GM08714 (cell line): ENCODE data around the gene STAU1.

ENCODE experiments used
- H3K4me3 ChIP-seq: fragments of 200-500 bp; sonication (Bioruptor generic); 2 replicates; pipeline ENCODE4 v1.5.1; 2014; ENCODE audit warnings: mild to moderate bottlenecking, low read length, inconsistent platforms
- ZNF274 ChIP-seq: IDR thresholded peaks from 2 replicates; pipeline ENCODE4 v1.6.1; 2012; ENCODE audit warnings: mild to moderate bottlenecking, low read depth, low read length

Gene STAU1, protein sequence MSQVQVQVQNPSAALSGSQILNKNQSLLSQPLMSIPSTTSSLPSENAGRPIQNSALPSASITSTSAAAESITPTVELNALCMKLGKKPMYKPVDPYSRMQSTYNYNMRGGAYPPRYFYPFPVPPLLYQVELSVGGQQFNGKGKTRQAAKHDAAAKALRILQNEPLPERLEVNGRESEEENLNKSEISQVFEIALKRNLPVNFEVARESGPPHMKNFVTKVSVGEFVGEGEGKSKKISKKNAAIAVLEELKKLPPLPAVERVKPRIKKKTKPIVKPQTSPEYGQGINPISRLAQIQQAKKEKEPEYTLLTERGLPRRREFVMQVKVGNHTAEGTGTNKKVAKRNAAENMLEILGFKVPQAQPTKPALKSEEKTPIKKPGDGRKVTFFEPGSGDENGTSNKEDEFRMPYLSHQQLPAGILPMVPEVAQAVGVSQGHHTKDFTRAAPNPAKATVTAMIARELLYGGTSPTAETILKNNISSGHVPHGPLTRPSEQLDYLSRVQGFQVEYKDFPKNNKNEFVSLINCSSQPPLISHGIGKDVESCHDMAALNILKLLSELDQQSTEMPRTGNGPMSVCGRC

DNA sequence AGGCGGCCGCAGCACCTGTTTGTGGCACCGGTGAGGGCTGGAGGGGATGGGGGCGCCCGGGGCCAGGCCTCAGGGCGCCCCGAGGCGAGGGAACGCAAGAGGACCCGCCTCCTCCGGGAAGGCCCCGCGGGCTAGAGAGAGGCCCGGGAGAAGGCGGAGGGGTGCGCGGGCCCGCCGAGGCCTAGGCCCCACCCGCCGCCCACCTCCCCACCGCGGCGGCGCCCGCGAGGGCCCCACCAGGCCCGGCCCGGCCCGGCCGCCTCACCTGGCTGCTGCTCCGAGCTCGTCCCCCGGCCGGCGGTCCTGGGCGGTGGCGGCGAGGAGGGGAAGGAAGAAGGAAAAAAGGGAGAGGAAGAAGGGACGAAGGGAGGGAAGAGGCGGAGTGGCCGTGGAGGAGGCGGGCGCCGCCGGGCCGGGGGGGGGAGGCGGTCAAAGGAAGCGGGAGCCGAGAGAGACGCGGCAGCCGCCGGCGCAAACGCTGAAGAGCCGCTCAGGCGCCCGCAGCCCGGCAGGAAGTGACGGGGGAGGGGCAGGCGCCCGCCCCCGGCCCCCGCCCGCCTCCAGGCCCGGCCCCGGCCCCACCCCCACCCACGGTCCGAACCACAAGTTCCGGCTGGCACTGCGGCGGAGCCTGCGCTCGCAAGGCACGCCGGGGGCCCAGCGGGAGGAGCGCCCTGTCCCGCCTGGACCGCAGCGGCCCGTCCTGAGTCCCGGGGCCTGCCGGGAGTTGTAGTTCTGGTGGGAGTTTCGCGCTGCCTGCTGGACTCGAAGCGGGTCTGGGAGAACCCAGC lies at the start of gene STAU1:
TSS of gene STAU1 (minus strand) at position 484 of the 791 bp plus-strand sequence. CDS start 22,133 bp downstream, outside the sequence.
- no peak for TF ChIP-seq ZNF274
- peak within 1 kb of the TSS; percentile 100 for H3K4me3 ChIP-seq

DNA sequence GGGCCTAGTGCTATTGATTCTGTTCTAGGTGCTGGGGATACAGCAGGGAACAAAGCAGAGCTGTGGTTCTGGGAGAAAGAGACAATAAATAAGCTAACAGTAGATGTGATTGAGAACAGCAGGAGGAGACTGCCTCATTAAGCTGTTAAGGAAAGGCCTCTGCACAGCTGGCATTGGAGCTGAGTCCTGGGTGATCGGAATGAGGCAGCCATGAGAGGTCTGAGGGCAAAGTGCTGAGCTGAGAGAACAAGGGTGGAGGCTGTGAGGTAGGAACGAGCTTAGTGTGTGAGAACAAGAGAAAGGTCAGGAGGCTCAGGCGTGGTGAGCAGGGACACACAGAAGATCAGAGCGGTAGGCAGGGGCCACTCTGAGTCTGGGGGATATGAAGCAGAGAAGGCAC lies 49.4 kb upstream of the STAU1 start:
- no peak overlapping the region for H3K4me3 ChIP-seq
- no peak for TF ChIP-seq ZNF274

DNA sequence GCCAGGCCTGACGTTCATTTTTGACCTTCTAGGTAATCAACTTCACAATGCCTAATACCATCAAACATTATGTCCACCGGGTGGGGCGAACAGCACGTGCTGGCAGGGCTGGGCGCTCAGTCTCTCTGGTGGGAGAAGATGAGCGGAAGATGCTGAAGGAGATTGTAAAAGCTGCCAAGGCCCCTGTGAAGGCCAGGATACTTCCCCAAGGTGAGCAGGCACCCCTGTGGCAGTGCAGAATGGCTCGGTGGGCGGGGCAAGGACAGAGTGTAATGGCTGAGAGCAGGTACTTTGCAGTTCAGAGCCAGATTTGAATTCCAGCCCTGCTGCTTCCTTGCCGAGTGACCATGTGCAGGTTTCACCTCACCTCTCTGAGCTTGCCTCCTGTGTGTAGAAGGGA lies 48.2 kb upstream of the STAU1 start:
- H3K4me3 ChIP-seq = no peak overlapping the region
- no peak for TF ChIP-seq ZNF274

DNA sequence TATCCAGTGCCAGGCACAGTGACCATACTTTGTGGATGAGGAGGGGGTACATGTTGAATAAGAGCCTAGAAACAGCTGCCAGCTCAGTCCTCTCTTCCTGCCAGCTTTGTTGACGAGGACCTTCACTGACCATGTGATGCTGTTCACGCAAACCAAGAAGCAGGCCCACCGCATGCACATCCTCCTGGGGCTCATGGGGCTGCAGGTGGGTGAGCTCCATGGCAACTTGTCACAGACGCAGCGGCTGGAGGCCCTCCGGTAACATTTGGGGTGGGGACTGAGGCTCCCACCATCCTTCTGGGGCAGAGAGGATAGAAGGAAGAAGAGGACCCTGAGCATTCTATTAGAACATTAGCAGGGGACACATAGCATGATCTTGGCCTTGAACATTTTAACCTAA lies 46.7 kb upstream of the STAU1 start:
- no peak overlapping the region for H3K4me3 ChIP-seq
- TF ChIP-seq ZNF274 = no peak

DNA sequence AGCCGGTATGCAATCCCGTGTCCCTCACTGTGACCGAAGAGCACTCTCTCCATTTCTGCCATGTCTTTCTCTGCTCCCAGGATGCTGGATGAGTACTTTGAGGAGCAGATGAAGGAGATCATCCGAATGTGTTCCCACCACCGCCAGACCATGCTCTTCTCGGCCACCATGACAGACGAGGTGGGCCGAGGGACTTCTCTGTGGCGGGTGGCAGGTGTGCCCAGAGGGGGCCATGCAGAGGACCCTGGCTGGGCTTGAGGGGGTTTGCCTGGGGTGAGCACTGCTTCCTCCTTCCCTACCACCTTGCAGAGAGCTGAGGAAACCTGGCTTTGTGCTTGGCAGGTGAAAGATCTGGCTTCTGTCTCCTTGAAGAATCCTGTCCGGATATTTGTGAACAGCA lies 45.1 kb upstream of the STAU1 start:
- no peak for TF ChIP-seq ZNF274
- H3K4me3 ChIP-seq = no peak overlapping the region

DNA sequence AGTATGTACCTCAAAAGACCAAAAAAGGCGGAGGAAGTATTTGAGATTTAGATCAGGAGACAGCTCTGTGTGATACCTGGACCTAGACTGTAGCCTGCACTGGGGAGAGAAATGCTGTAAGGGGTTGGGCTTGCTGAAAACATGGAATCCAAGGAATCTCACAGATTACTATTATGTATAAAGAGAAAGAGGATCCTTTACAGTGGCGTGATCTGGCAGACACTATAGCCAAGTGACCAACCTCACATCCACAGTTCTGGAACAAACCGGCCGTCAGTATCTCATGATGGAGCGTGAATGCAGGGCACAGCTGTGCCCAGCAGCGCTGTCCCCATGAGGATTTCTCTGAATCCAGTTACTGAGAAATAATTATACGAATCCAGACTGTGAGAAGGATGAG lies 43.3 kb upstream of the STAU1 start:
- no peak overlapping the region for H3K4me3 ChIP-seq
- TF ChIP-seq ZNF274 = no peak

DNA sequence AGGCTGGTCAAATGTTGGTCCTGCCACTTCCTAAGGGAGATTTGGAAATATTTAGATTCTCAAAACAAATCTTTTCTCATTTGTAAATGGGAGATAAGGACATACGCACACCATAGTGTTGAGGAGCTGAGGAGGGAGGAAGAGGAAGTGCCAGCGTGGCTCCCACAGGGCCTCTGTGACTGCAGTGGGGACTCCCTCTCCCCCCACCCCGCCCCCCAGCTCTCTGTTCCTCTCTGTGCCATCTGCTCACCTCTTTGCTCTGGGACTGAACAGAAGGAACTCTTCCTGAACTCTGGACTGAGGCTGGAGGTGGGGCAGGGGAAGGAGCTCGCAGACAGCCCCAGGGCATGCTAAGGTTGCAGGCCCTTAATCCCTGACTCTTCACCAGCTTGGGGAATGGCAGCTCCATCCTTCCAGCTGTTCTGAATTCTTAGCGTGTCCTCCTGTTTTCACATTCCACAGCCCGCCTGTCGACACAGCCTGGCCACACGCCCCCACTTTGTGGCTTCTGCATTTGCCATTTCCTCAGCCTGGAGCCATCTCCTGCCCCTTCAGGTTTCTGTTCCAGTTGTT lies 42.5 kb upstream of the STAU1 start:
- no peak for TF ChIP-seq ZNF274
- H3K4me3 ChIP-seq = no peak overlapping the region

DNA sequence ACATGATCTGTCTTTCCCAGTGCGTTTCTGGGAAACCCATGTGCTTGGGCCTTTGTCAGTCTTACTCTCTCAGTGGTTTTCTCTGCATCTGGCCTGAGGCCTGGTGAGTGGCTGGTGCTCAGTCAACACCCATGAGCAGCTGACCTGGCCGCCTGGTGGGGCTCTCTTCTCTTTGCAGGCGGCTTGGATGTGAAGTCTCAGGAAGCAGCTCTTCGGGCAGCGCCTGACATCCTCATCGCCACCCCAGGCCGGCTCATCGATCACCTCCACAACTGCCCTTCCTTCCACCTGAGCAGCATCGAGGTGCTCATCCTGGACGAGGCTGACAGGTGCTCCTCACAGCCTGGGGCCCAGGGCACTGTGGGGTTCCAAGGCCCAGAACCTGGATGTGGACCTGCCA lies 41.9 kb upstream of the STAU1 start:
- TF ChIP-seq ZNF274 = no peak
- no peak overlapping the region for H3K4me3 ChIP-seq

DNA sequence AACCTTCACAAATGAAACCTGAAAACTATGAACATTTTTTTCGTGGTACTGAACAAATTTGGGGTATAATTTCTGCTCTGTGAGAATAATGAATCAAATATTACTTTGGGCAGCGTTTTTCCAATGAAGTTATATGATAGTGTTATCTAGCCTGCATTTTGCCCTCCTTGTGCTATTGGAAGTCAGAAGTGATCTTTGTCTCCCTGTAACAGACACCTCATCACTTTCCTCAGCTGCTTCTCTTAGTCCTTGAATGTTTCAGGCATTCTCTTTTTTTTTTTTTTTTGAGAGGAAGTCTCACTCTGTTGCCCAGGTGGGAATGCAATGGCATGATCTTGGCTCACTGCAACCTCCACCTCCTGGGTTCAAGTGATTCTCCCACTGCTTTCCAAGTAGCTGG lies 41.2 kb upstream of the STAU1 start:
- TF ChIP-seq ZNF274 = no peak
- H3K4me3 ChIP-seq = no peak overlapping the region

DNA sequence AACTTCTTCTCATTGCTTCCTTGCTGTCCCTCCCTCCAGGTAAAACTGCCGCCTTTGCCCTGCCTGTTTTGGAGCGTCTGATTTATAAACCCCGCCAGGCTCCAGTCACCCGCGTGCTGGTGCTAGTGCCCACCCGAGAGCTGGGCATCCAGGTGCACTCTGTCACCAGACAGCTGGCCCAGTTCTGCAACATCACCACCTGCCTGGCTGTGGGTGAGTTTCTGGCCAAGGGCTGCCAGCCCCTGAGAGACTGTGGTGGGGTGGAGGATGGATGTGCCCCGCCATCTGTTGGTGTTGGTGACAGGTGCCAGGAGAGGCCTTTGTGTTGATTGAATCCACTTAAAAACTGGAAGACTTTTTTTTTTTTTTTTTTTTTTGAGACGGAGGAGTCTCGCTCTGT lies 40.5 kb upstream of the STAU1 start:
- no peak overlapping the region for H3K4me3 ChIP-seq
- no peak for TF ChIP-seq ZNF274

DNA sequence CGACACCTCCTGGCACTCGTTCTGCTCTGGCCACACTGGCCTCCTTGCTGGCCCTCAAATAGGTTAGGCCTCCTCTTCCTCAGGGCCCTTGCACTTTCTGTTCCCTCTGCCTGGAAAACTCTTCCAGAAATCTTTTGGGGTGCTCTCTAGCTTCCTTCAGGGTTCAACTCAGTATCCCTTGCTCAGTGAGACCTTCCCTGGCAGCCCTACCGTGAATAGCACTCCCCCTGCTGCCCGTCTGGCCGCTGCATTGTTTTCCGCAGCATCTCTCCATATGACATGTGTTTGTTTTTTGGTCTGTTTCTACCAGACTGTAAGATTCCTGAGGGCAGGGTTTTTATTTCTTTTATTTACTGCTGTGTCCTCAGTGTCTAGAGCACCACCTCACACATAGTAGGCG lies 37.8 kb upstream of the STAU1 start:
- no peak overlapping the region for H3K4me3 ChIP-seq
- no peak for TF ChIP-seq ZNF274

DNA sequence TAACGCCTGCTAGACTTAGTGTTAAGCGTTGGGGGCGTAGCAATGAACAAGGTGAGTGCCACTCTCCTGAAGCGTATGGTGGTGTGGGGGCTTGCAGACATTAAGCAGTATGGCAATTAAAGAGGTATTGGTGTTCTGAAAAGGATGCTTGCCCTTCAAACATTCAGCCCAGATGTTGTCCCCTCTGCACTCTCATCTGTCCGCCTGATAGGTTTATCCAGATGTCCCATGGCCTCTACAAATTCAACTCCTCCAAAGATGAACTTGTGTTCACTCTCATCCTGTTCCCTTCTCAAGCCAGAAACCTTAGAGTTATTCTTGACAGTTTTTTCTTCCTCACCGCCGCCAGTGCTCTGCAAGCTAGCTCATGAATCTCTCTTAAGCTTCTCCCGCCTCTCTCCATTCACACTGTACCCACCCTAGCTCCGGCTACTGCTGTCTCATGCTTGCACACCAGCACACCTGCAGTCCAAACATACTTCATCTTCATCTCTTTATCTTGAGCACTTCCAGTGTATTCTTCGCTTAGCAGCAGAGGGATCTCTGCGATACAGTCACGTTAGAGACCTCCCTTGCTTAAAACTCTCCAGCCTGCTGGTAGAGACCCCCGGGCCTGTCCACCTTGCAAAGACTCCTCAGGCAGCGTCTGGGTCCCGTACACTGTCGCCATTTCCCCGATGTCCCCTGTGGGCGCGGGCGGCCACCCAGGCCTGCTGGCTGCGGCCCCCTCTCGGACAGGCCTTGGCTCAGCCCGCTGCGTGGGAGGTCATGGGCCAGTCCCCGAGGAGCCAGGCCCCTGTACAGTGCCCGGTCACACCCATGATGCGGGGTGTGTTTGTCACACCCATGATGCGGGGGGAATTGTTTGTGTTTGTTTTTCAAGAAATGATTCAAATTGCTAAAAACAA lies 32.0 kb upstream of the STAU1 start:
- no peak for TF ChIP-seq ZNF274
- peak overlapping the region; percentile 90 for H3K4me3 ChIP-seq

DNA sequence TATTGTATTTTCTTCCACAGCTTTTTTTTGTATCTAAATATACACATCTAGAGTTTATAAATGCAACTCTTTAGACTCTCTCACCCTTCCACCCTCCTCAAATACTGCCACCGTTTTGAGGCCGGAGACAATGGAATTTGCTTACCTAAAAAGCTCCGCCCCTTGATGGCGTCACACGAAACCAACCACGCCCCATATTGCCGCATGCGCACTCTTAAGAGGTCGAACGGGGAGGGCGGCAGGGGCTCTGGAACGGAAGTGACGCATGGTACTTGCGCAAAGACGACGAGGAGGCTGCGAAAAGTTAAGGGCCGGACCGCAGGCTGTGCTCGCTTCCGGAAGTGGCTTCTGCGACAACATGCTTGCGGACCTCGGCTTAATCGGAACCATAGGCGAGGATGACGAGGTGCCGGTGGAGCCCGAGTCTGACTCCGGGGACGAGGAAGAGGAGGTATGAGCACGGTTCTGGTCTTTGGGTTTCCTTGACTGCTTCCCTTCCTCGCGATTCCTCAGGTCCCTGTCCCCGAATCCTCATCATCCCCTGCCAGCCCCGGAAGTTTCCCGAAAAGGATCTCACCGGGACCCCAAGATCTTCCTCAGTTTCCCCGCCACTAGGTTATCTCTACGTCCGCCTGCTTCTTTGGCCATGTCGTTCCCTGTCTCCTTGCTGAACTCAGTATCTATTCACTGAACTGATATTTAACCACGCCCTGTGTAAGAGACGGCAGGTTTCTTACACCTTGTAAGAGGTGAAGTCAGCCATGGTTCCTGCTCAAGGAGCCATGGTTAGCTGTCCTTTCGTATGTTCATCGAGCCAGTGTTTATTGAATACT lies 31.2 kb upstream of the STAU1 start, which contains the start of gene DDX27:
TSS of gene DDX27 (plus strand) at position 326 of the 833 bp plus-strand sequence. CDS start at position 359, 33 bp downstream.
- TF ChIP-seq ZNF274 = no peak

DNA sequence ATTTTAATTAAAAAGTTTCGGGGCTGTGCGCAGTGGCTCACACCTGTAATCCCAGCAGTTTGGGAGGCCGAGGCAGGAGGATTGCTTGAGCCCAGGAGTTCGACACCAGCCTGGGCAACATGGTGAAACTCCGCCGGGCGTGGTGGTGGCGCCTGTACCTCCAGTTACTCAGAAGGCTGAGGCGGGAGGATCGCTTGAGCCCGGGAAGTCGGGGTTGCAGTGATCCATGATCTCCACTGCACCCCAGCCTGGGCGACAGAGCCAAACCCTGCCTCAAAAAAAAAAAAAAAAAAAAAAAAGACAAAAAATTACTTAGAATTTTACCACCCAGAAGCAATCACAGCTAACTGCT lies 30.6 kb upstream of the STAU1 start:
- peak overlapping the region; percentile 7; the same call in 1 of the 2 replicates for H3K4me3 ChIP-seq

More for the DNA sequence above, 31.2 kb upstream of the STAU1 start, which contains the start of gene DDX27:
- peak within 1 kb of the TSS; percentile 90 for H3K4me3 ChIP-seq
